Superior temporal gyrus (tissue), 1 donor: ENCODE measurements around the gene GPR146.

Source experiments
- DNase-seq: peaks from one replicate; pipeline ENCODE4 v3.0.0-alpha.2; 2016; ENCODE audit errors: extremely low spot score

Gene GPR146

GRCh38 chr7:1043552-1044188 lies 676 bp upstream of the GPR146 start:
- DNase-seq, result no peak

DNA sequence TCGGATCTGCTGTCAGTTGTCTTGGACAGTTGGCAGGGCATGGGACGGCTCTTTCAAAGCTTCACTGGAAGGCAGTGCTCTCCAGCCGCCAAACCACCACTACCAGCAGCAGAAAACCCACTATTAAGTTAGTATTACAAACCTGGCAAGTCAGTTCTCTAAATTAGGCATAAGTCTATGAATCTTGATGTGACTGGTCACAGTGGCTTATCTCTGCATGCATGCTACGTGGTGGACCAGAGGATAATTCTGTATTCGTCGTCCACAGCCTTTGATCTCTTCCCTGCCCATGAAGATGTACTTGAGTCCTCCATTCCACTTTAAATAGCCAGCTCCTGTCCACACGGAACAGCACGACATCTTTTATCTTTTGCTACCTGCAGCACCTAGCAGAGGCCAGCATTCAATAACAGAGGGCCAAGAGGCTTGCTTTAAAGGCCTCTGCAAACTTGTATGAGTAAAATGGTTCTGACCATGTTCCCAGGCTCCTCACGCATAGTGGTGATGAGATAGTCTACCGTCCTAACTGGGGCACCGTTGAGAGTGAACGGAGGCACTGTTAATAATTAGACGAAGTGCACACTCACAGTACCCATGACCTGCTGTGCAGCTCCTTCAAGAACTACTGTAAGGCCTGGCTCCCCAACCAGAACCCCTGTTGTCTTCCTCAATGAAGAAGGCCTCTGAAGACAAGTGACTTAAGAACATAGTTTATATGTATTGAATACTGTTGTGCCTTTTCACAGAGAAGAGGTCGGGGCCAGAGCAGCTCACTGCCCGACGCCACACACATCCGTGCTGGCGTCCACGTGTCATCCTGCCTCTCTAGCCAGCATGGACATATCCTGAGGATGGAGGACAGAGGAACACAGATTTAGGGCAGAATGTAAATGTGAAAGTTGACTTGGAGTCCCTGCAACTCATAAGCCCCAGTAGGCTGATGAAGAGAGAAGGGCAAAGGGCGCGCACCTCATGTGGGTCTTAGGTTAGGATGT lies 1.0 kb downstream of the GPR146 start:
- no peak for DNase-seq

DNA sequence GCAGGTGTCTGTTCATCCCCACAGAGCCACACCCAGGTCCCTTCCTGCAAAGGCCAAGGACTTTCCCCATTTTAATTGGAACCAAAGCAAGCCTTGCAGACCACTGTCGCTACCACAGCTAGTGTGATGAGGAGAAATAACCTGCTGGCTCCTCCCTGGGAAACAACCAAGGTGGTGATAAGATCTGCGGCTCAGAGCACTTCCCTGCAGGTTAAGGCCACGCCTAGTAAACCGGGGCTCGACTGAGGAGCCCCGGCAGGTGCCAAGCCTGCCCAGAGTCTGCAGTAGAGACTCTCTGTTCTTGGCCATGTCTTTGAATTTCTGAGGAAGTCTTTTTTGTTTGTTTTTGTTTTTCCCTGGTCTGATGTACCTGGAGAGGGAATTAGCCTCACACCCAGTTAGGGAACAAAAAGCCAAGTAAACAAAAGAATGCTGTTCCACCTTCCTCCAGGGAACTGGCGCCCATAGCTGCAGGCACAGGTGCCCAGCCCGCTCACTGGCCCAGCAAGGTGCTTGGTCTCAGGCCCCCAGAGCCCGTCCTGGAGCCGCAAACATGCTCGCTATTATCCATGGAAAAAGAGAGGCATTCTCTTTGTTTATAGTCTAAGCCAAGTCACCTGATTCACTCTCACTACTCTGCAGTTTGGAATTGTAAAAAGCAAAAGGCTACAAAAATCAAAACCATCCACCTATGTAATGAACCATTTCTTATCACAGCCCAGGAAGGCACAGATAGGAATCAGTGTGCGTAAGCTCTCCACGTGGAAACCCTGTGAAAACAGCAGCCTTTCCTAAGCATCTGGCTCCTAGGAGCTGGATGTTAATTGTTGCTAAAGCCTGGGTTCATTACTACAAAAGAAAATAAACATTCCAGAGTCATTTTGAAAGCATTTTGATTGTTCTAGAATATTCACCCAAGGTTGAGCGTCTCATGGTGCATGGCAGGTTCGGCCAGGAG lies 2.7 kb downstream of the GPR146 start:
- no peak for DNase-seq

DNA sequence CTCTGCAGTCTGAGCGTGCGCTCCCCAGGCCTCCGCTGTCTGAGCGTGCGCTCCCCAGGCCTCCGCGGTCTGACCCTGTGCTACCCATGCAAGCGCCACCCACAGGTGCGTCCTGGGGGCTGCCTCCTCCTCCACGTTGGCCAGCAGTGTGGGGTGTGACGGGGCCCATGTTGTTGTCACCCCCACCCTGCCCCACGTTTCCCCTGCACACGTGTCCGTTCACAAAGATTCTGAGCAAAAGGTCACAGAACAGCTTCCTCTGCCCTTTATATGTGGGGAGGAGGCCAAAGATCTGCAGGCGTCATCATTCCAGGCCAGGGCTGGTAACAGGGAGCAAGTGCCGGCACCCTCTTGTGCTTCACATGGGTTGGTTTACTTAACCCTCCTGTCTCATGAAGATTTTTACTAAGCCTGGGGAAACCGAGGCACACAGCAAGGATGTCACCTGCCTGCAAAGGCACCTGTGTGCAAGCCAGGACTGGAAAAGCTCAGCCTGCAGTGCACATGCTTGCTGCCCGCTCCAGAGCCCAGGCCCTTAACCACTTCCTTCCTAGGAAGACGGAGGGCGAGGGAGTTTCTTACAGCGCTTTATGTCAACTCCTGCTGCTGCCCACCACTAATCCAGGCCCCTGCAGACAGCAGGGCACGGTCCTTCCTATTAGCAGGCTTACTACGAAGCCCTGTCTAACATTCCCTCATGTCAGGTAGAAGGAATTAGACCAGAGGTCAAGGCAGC lies 4.8 kb downstream of the GPR146 start:
- DNase-seq, result no peak

GRCh38 chr7:1049801-1050200 lies 5.5 kb downstream of the GPR146 start:
- no peak for DNase-seq

- DNase-seq, result no peak
These were observed 6.0 kb downstream of the GPR146 start for GRCh38 chr7:1050254-1050906.

DNA sequence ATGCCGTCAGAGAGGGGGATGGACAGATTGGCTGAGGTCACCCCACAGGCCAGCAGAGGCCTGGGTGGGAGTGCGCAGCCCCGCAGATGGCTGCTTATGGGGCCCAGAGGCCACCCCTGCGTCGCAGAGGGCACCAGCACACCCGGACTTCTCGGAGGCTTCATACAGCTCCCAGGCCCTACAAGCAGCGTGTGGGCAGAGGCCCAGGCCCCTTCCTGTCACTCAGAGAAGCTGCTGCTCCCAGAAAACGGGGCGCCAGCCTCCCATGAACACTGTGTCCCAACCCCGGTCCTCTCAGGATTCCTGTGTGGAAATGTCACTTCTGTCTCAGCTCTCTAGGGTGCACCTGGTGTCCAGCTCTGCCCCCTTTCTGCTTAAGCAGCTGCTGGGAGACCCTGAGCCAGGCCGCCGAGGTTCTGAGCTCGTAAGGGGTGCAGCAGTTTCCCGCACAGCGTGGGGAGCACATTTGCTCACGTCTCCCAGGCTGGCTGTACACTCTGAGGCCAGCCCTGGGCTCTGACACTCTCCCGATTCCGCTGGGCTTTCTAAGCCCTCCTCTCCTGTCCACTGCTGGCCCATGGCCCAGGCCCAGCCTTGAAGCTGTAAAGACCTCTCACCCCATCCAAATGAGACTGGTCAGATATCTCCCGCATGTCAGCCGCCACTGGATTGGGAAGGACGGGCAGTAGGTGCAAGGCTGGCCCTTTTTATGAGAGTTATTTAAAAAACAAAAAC lies 6.8 kb downstream of the GPR146 start:
- no peak for DNase-seq

GRCh38 chr7:1052031-1052818 lies 7.9 kb downstream of the GPR146 start:
- DNase-seq, result no peak

DNA sequence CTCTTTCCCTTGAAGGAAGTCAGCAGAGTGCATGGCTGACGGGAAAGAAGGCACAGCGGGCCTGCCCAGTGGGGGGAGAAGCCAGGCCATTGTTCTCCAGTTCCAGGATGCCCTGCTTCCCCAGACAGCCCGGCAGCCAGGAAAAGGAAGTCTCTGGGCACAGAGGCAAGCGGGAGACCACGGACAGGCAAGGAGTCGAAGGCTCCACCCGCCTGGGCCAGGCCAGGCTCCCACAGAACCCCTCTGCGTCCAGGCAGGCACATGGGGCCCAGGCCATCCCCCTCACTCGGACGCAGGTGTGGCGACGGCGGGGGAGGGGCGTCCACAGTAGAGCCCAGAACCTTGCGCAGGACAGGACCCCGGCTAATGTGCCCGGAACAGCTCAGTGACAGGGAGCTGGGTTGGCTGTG lies 8.7 kb downstream of the GPR146 start:
- DNase-seq, result no peak

DNA sequence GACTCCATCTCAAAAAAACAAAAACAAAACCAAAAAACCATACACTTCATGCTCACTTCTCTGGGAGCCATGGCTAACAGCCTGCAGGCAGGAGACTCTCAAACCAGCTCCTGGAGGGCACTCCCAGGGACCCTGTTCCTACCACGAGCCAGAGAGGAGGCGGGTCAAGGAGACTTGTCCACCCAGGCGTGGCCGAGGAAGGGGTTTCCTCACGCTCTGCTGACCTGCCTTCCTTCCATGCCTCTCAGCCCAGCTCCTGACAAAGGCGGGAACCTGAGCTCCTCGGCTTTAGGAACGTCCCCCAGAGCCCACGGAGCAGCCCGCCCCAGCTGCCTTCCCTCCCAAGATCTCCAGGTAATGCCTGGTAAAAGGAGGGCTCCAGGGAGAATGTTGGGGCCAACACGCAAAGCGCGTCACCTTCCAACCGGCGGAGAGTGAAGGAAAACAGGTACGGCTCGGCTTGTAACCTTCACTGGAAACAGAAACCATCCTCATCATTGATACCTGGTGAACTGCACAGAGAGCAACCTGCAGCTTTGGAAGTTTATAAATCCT lies 9.5 kb downstream of the GPR146 start:
- no peak for DNase-seq

DNA sequence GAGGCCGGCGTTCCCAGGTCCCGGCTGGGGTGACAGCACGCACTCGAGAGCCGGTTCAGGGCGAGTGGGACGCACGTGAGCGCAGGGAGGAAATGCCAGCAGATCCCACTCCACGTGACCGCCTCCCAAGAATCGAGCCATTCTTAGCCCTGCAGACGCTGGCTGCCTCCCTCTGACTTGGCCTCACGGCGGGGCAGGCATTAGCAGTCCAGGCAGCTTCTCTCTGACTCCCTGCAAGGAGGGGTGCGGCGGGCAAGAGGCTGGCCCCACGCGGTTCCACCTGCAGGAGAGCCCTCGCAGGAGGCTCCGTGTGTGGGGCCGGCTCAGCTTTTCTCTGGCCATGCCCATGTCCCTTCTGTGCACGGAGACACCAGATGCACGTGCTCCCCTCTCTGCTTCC lies 10.1 kb downstream of the GPR146 start:
- DNase-seq, result peak; percentile 61

DNA sequence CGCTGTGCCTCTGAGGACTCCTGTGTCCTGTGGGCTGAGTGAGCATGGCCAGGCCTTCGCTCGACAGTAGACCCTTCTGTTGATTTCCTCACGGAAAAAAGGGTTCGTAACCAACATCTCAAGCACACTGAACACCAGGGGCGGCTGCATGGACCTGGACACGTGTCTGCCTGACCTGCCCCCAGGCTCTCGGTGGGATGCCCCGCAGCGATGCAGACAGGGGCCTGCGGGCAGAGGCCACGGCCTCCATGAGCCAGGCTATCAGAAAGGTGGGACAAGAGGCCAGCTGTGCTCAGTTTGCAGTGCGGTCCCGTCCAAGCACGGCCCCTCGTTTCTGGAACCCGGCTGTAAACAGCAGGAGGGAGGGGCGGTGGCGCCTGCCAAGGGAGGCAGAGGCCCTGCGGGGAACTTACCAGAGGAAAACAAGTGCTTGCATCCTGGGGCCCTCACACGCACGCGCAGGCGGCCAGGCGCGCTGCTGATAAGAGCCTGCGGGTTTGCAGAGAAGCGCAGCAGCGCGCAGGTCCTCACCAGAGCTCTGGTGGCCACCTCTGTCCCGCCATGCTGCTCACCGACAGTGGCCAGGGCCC lies 10.6 kb downstream of the GPR146 start:
- peak; percentile 67 for DNase-seq

- no peak for DNase-seq
These were observed 11.2 kb downstream of the GPR146 start for GRCh38 chr7:1055491-1055955.

DNA sequence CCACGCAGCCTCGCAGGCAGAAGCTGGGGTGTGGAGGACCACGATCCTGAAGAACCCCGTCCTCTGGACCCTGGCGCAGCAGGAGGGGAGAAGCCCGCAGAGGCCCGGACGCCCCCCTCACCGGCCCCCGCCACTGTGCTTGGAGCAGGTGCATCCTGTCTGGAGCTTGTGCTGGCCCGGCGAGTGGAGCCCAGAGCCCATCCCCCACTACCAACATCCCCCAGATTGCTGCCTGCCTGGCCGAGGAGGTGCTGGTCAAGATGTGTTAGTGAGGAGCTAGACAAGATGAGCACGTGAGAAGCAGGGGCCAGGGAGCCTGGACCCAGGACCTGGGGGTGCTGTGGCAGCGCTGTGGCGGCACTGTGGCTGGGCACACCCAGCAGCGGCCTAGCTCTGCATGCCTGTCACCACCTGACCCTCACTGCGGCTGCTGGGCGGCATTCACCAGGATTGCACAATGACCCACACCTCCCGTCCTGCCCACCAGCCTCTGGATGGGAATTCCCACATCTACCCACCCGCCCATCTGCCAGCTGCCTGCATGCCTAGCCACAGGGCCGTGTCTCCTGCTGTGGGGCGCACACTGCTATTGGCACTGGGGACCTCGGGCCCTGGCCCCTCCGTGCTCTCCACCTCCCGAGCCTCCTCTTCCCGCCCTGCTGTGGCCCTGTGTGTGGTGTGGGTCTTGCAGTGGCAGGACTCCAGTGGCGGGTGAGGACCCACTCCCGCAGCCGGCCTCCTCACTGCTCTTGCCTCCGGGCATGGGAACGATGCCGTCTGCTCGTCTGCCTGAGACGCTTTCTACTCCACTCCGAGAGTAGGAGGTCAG lies 11.8 kb downstream of the GPR146 start:
- no peak for DNase-seq

GRCh38 chr7:1056785-1057410 lies 12.6 kb downstream of the GPR146 start:
- no peak for DNase-seq

DNA sequence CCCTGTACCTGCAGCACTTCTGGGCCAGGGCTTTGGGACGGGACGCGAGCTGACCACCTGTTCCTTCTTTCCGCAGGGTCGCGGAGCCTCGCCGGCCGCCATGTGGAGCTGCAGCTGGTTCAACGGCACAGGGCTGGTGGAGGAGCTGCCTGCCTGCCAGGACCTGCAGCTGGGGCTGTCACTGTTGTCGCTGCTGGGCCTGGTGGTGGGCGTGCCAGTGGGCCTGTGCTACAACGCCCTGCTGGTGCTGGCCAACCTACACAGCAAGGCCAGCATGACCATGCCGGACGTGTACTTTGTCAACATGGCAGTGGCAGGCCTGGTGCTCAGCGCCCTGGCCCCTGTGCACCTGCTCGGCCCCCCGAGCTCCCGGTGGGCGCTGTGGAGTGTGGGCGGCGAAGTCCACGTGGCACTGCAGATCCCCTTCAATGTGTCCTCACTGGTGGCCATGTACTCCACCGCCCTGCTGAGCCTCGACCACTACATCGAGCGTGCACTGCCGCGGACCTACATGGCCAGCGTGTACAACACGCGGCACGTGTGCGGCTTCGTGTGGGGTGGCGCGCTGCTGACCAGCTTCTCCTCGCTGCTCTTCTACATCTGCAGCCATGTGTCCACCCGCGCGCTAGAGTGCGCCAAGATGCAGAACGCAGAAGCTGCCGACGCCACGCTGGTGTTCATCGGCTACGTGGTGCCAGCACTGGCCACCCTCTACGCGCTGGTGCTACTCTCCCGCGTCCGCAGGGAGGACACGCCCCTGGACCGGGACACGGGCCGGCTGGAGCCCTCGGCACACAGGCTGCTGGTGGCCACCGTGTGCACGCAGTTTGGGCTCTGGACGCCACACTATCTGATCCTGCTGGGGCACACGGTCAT lies 13.3 kb downstream of the GPR146 start:
- no peak for DNase-seq
